Brain pericyte (primary cell): ENCODE measurements around the gene JOSD1.

ENCODE experiments used
- DNase-seq: peaks from one replicate; pipeline ENCODE4 v3.0.0-alpha.2; 2012; ENCODE audit warnings: low read depth, low spot score

Gene JOSD1

GRCh38 chr22:38700789-38701628 is at the start of gene JOSD1:
JOSD1 (minus strand) TSS chr22:38700943; CDS start chr22:38699987, 956 bp downstream.
- peak; percentile 74 for DNase-seq

- no peak for DNase-seq
These were observed 49.4 kb upstream of the JOSD1 start for GRCh38 chr22:38750104-38750503.

- no peak for DNase-seq
These were observed 47.9 kb upstream of the JOSD1 start for GRCh38 chr22:38748487-38749136.

- no peak for DNase-seq
These were observed 45.1 kb upstream of the JOSD1 start for GRCh38 chr22:38745676-38746460.

GRCh38 chr22:38744981-38745380 is 44.2 kb upstream of the JOSD1 start:
- no peak for DNase-seq

- no peak for DNase-seq
These were observed 41.6 kb upstream of the JOSD1 start for GRCh38 chr22:38742176-38742942.

GRCh38 chr22:38741576-38741975 is 40.8 kb upstream of the JOSD1 start:
- DNase-seq, result no peak

GRCh38 chr22:38741166-38741565 is 40.4 kb upstream of the JOSD1 start:
- DNase-seq, result no peak

GRCh38 chr22:38740754-38741153 is 40.0 kb upstream of the JOSD1 start:
- no peak for DNase-seq

GRCh38 chr22:38740116-38740723 is 39.5 kb upstream of the JOSD1 start:
- no peak for DNase-seq

- no peak for DNase-seq
These were observed 38.7 kb upstream of the JOSD1 start for GRCh38 chr22:38739300-38740055.

- DNase-seq, result no peak
These were observed 37.8 kb upstream of the JOSD1 start for GRCh38 chr22:38738475-38739070.

GRCh38 chr22:38737302-38738060 is 36.7 kb upstream of the JOSD1 start:
- no peak for DNase-seq

GRCh38 chr22:38736257-38736570 is 35.5 kb upstream of the JOSD1 start:
- DNase-seq, result no peak

- DNase-seq, result no peak
These were observed 34.9 kb upstream of the JOSD1 start for GRCh38 chr22:38735465-38736256.

- DNase-seq, result no peak
These were observed 34.4 kb upstream of the JOSD1 start for GRCh38 chr22:38735126-38735464.

GRCh38 chr22:38734421-38735100 is 33.8 kb upstream of the JOSD1 start:
- DNase-seq, result no peak

GRCh38 chr22:38733724-38734381 is 33.1 kb upstream of the JOSD1 start:
- no peak for DNase-seq
